GM18909 (cell line): Measurements from ENCODE around the gene PHKA2.

Experiments
- ATAC-seq: cut with Tn5 transposase; IDR thresholded peaks from one replicate; pipeline ENCODE4 v1.9.1; 2021; ENCODE audit warnings: mild to moderate bottlenecking; ENCODE audit not compliant: unreplicated experiment, poor library complexity

The PHKA2 gene

DNA sequence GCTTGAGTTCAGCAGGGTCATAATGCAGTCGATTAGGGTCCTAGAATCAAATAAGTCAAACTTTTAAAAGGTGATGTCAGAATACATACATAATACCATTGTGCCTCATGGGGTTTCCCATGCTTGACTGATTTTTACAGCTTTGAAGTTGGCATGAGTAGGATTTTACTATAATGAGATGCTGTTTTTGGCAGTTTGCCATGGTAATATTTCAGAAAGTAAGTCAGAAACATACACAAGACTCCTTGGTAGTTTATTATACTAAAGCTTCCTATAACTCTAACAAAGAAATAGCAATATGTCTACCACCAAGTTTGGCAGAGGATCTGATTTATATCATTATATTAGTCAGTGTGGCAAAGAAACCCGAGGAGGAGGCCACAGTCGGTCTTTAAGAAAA is 45.2 kb downstream of the PHKA2 start:
- no peak for ATAC-seq

DNA sequence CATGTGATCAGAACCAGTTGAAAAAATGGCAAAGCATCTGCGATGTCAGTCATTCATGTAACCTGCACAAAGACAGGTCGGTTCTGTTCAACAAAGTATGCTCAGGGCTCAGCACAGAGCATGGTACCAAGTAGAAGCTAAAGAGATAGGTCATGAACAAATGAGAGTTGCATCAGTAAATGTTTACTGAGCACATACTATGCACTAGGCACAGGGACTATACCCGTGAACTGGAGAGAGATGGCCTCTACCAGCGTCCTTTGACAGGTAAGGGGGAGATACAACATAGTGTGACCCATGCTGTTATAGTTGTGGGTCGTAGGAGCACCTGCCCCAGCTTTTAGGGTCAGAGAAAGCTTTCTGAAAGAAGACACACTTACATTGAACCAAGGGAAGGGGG is 46.7 kb downstream of the PHKA2 start:
- ATAC-seq = no peak

DNA sequence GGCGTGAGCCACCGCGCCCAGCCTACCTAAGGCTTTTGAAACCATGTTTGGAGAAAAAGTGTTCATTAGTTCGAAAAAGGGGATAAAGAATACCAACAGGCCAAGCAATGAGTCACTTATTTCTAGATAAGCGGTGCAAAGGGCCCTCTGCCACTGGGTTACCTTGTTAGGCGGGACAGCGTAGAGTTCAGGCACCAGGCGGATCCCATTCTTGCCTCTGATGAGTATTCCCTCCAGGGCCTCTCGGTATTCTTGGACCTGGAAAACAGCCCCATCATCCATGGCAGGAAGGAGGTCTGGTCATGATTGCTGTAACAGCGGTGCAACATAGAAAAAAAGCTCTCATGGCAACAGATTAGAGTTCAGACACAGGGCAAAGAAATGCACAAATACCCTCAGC is 48.0 kb downstream of the PHKA2 start:
- no peak for ATAC-seq

DNA sequence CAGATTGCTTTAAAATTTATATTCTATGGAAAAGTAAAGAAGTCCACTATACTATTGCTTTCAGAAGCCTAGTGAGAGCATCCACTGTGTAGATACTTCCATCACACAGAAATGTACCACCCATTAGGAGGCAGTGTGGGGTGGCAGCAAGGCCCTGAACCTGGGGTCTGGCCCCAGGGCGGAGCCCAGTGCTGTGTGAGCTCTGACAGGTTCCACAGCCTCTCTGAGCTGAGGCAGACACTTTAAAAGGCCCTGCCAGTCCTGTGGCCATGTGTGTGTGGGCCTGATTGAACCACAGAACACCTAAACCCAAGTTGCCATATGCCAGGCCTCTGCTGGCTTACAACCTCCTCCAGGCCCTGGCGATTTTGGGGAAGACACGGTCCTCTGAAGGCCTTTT is 49.2 kb downstream of the PHKA2 start:
- no peak for ATAC-seq

DNA sequence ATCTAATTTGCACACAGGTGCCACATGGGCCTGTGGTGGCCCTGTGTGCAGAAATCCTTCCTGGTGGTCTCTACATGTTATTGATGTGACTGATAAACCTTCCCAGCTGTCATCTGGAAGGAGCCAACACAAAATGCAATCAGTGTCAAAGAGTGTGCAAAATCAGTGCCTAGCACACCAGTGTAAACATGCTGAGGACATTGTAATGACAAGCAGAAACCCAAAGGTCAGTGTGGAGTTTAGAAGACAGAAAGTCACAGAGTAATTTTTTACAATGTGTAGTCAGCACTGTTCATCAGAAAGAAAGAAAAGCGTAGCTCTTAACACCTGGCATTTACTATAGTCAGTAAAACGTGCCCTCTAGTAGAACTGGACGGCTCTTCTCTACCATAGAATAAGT is 50.3 kb downstream of the PHKA2 start:
- ATAC-seq = no peak

- no peak for ATAC-seq
These were observed 51.9 kb downstream of the PHKA2 start for GRCh38 chrX:18931972-18932371.

DNA sequence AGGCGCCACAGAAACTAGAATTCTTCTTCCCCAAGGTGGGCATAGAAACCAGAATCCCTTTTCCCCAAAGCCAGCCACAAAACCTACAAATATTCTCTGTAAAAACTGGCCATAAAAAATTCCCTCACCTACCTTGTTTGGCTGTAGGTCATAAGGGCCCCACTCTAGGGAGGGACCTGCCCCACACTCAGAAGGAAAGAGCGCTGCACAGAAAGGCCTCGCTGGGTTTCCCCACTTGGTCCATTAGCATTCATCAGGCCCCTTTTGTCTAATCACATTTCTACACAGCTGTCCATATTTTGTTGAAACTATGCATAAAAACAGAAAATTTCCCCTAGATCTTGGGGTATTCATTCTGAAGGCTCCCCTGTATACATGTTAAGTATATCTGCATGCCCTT is 54.1 kb downstream of the PHKA2 start:
- ATAC-seq = no peak

- no peak for ATAC-seq
These were observed 56.4 kb downstream of the PHKA2 start for GRCh38 chrX:18927558-18927957.

GRCh38 chrX:18924507-18925088 is 59.3 kb downstream of the PHKA2 start:
- ATAC-seq = no peak

GRCh38 chrX:18920566-18920965 is 63.3 kb downstream of the PHKA2 start:
- no peak for ATAC-seq

GRCh38 chrX:18920079-18920478 is 63.8 kb downstream of the PHKA2 start:
- no peak for ATAC-seq

- ATAC-seq = no peak
These were observed 66.1 kb downstream of the PHKA2 start for GRCh38 chrX:18917831-18918230.

DNA sequence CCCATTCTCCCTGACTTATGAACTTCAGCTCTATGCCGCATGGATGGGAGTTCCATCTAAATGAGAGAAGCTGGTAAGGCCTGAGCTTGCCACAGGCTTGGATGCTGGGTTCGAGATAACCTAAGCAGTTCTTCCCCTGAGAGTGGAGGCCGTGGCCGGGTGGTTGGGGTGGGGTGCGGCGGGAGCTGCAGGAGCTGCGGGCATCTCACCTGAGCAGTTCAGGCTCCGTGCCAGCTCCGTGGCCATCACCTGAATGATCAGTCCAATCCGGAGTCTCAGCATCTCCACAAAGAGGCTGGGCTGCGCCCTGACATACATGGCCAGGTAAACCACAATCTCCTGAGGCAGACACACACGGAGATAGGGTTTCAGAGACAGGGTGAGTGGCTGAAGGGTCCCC is 77.6 kb downstream of the PHKA2 start:
- no peak for ATAC-seq

DNA sequence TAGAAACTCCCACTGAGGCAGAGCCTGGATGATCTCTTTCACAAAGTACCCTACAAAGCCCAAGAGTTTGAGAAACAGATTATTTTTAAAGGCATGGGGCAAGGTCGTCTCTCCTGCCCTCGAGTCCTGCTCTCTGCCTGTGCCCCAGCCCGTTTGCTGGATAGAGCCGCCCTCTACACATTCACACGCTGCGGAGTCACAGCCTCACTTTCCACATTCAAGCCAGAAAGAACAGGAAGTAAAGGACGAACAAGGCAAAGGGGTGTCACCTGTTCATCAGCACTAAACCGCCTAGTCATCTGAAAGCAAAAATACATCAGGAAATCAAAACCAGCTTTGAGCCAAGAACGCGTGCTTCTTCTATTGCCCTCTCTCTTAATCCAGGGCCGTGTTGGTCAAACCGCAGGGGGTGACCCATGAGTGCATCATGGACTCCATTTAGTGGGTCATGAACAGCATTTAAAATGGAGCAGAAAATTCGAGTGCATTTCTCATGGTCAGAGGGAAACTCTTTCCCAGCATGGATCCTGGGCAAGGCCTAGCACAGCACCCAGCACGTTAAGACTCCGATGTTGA is 83.4 kb downstream of the PHKA2 start:
- ATAC-seq = no peak

DNA sequence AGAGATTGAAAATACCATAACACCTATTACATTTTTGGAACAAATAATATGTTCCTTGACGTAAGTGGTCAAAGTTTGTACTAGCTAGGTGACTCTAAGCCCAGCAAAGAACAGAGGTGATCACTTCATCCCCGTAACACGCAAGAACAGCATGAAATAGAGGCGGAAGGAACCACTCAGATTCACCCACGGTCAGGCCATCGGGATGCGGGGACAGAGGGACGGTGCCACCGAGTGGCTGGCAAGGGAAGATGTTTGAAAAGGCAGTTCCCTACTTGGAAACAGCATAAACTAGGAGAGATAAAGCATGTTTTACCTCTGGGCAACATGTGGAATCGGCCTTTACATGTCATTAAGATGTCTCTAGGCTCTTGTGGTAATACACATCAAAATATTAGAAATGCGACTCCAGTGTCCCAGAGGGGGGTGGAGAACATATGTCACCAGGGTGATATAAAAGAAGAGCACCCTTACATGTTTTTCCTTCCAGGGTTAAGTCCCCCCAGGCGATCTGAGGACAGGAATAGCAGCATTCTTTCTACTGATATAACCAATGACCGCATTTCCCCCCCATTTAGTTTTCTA is 84.0 kb downstream of the PHKA2 start:
- ATAC-seq = no peak

GRCh38 chrX:18898492-18898891 is 85.4 kb downstream of the PHKA2 start:
- ATAC-seq = no peak

GRCh38 chrX:18898091-18898490 is 85.8 kb downstream of the PHKA2 start:
- ATAC-seq = no peak

- ATAC-seq = no peak
These were observed 86.3 kb downstream of the PHKA2 start for GRCh38 chrX:18897611-18898010.

- no peak for ATAC-seq
These were observed 87.0 kb downstream of the PHKA2 start for GRCh38 chrX:18896680-18897544.

GRCh38 chrX:18895189-18895951 is 88.5 kb downstream of the PHKA2 start:
- no peak for ATAC-seq

- ATAC-seq = no peak
These were observed 89.8 kb downstream of the PHKA2 start for GRCh38 chrX:18894156-18894555.
